CD4-positive, alpha-beta T cell treated with Interleukin-21 for 1 hour (primary cell): ENCODE measurements around the gene C16orf86.
A peak's percentile ranks its signal among the peaks of the same experiment; 100 is the strongest.
"Not testable (repeated sequence)": the region's sequence is repeated elsewhere in the genome, so short reads cannot be mapped to it uniquely, and the experiment has no call there.

Experiments used
- DNase-seq: peaks from one replicate; pipeline ENCODE4 v3.0.0-alpha.2; 2020

Gene C16orf86

GRCh38 chr16:67668495-67669157, 2.0 kb downstream of the C16orf86 start:
- peak; percentile 32 for DNase-seq

- DNase-seq, result no peak
Measured at GRCh38 chr16:67669499-67670101, 3.0 kb downstream of the C16orf86 start.

GRCh38 chr16:67672306-67672705, 5.7 kb downstream of the C16orf86 start:
- no peak for DNase-seq

GRCh38 chr16:67672739-67673662, 6.4 kb downstream of the C16orf86 start:
- DNase-seq, result peak; percentile 61

- no peak for DNase-seq
Measured at GRCh38 chr16:67673712-67674580, 7.3 kb downstream of the C16orf86 start.

- no peak for DNase-seq
Measured at GRCh38 chr16:67674851-67675578, 8.4 kb downstream of the C16orf86 start.

- DNase-seq, result no peak
Measured at GRCh38 chr16:67675579-67675935, 8.9 kb downstream of the C16orf86 start.

GRCh38 chr16:67675999-67676398, 9.4 kb downstream of the C16orf86 start:
- DNase-seq, result no peak

GRCh38 chr16:67676516-67676915, 9.9 kb downstream of the C16orf86 start:
- DNase-seq, result no peak

GRCh38 chr16:67676939-67677338, 10.3 kb downstream of the C16orf86 start:
- no peak for DNase-seq

- DNase-seq, result no peak
Measured at GRCh38 chr16:67677712-67678111, 11.1 kb downstream of the C16orf86 start.

- DNase-seq, result no peak
Measured at GRCh38 chr16:67678354-67679023, 11.9 kb downstream of the C16orf86 start.

- no peak for DNase-seq
Measured at GRCh38 chr16:67679935-67680897, 13.6 kb downstream of the C16orf86 start.

- DNase-seq, result no peak
Measured at GRCh38 chr16:67683767-67684166, 17.2 kb downstream of the C16orf86 start.

- DNase-seq, result no peak
Measured at GRCh38 chr16:67685388-67686112, 18.9 kb downstream of the C16orf86 start.

- DNase-seq, result not testable (repeated sequence)
Measured at GRCh38 chr16:67693517-67694285, 27.1 kb downstream of the C16orf86 start.

- DNase-seq, result no peak
Measured at GRCh38 chr16:67694611-67695010, 28.0 kb downstream of the C16orf86 start.

GRCh38 chr16:67697422-67698185, 31.0 kb downstream of the C16orf86 start:
- DNase-seq, result no peak
